HG03139 (cell line): ENCODE results near the gene DNASE1L2.

Source experiments
- ATAC-seq: cut with Tn5 transposase; IDR thresholded peaks from one replicate; pipeline ENCODE4 v1.9.1; 2021; ENCODE audit not compliant: unreplicated experiment

The DNASE1L2 gene

GRCh38 chr16:2284001-2284770, 47.9 kb downstream of the DNASE1L2 start:
- no peak for ATAC-seq

- no peak for ATAC-seq
These were observed 48.7 kb downstream of the DNASE1L2 start for GRCh38 chr16:2284797-2285576.

GRCh38 chr16:2285731-2286191, 49.5 kb downstream of the DNASE1L2 start:
- no peak for ATAC-seq

- ATAC-seq, result no peak
These were observed 50.3 kb downstream of the DNASE1L2 start for GRCh38 chr16:2286550-2286949.

- no peak for ATAC-seq
These were observed 51.8 kb downstream of the DNASE1L2 start for GRCh38 chr16:2287916-2288547.
